ENCODE measurements around the gene C17orf50. TPM values are rescaled to one million over a fixed set of nuclear protein-coding genes. Genes with fewer than 3 reads are reported as not detected.

C17orf50 gene
- total RNA-seq, 1 donor: not detected

GRCh38 chr17:35775039-35775438 is 14.4 kb downstream of the C17orf50 start:
- no peak for DNase-seq (ENCODE audit: low read depth)
- H3K4me3 ChIP-seq (ENCODE audit: low read depth, low read length): no peak overlapping the region
- TF ChIP-seq, protein P1, sequence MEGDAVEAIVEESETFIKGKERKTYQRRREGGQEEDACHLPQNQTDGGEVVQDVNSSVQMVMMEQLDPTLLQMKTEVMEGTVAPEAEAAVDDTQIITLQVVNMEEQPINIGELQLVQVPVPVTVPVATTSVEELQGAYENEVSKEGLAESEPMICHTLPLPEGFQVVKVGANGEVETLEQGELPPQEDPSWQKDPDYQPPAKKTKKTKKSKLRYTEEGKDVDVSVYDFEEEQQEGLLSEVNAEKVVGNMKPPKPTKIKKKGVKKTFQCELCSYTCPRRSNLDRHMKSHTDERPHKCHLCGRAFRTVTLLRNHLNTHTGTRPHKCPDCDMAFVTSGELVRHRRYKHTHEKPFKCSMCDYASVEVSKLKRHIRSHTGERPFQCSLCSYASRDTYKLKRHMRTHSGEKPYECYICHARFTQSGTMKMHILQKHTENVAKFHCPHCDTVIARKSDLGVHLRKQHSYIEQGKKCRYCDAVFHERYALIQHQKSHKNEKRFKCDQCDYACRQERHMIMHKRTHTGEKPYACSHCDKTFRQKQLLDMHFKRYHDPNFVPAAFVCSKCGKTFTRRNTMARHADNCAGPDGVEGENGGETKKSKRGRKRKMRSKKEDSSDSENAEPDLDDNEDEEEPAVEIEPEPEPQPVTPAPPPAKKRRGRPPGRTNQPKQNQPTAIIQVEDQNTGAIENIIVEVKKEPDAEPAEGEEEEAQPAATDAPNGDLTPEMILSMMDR (IDR thresholded peaks at IDR 0.05; ENCODE audit: insufficient read depth, low read length): no peak

DNA sequence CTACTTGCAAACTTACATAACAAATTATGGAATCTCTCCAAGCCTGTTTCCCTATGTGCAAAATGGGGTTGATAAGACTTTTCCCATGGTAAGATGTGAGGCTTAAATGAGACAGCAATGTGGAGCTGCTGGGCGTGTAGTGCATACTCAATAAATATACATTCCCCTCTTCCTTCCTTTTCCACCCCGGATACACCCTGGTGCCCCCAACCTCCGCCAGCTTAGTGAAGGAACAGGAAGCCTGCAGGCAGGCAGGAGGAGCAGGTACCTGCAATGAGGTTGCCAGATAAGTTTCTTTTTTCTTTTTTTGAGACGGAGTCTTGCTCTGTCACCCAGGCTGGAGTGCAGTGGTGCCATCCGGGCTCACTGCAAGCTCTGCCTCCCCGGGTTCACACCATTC is 14.9 kb downstream of the C17orf50 start:
- TF ChIP-seq, protein P1 (IDR thresholded peaks at IDR 0.05; ENCODE audit: insufficient read depth, low read length): no peak
- no peak for DNase-seq (ENCODE audit: low read depth)
- H3K4me3 ChIP-seq (ENCODE audit: low read depth, low read length): no peak overlapping the region

DNA sequence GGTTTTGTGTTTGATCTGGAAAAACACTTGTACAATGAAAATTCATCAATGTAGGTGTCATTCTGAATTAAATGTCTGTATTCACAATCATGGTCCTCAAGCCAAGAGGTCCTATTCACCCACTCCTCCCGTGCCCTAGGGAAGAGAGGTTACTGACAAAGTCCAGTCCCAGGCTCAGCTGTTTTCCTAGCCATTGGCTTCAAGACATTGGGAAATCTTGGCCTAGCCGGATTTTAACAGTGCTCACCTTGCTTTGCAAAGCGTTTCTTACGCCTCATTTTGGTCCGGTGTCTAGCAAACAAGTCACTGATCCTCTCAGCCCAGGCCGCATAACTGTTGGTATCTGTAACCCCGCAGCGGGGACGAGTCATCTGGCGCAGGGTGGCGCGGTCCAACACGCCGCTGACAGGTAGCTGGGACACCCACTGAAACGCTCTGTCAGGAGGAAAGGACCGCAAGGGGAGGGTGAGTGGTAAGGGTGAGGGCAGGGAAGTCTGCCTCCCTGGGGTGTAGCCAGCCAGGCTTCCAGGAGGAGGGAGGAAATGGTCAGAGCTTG is 18.0 kb downstream of the C17orf50 start:
- H3K4me3 ChIP-seq (ENCODE audit: low read depth, low read length): no peak overlapping the region
- TF ChIP-seq, protein P1 (IDR thresholded peaks at IDR 0.05; ENCODE audit: insufficient read depth, low read length): no peak
- DNase-seq (ENCODE audit: low read depth): no peak

GRCh38 chr17:35780950-35781349 is 20.3 kb downstream of the C17orf50 start:
- no peak overlapping the region for H3K4me3 ChIP-seq (ENCODE audit: low read depth, low read length)
- no peak for DNase-seq (ENCODE audit: low read depth)
- TF ChIP-seq, protein P1 (IDR thresholded peaks at IDR 0.05; ENCODE audit: insufficient read depth, low read length): no peak

DNA sequence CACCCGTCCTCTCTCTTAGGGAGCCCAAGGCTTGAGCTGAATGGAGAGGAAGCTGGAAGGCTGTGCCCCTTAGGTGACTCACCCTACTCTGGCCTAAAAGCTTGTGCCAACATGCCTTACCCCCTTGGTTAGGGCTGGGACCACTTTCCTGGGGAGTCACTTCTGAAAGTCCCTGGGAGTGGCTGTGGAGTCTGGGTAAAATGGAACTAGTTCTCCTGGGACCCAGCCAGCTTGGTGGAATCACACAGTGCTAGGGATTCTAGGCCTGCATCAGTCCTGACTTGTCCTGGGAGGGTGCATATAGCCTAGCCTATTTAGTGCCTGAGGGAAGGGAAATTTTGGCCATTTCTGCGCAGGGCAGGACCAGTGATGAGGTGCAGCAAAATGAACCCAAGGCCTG is 24.2 kb downstream of the C17orf50 start:
- H3K4me3 ChIP-seq (ENCODE audit: low read depth, low read length): no peak overlapping the region
- TF ChIP-seq, protein P1 (IDR thresholded peaks at IDR 0.05; ENCODE audit: insufficient read depth, low read length): no peak
- no peak for DNase-seq (ENCODE audit: low read depth)

DNA sequence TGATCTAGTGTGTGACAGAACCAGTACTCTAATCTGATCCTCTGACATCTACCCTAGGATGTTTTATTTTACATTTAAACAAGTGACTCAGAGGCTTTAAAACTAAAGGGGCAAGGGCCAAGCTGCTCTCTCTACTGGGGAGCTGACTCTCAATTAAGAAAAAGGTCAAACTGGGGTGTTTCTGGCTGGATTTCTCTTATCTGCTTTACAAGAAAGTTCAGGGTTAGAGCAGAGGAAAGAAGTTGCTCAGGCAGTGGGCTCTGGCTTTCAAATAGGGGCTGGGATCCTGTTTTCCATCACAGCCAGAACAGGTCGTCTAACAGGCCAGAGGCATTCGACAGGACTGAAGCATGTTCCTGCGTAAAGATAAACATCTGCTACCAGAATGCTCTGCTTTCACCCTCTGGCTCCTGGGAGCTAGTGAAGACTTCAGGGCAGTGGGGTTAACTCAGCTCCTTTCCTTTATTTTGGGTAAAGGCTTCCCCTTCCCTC is 26.3 kb downstream of the C17orf50 start:
- TF ChIP-seq, protein P1 (IDR thresholded peaks at IDR 0.05; ENCODE audit: insufficient read depth, low read length): no peak
- DNase-seq (ENCODE audit: low read depth): no peak
- H3K4me3 ChIP-seq (ENCODE audit: low read depth, low read length): no peak overlapping the region

Data from fibroblast of the aortic adventitia (primary cell).